ENCODE data around the gene MYO1H.

GRCh38 chr12:109307051-109307450 is 40.6 kb upstream of the MYO1H start:
- TF ChIP-seq CTCF (IDR thresholded peaks at IDR 0.05 in 4 of 5, conservative IDR thresholded peaks at IDR 0.05 in 1 of 5), result no peak
- TF ChIP-seq POLR2A (IDR thresholded peaks at IDR 0.05), result no peak

All from gastrocnemius medialis (tissue), 4 donors.